CD4-positive, alpha-beta memory T cell (primary cell): ENCODE data around the gene SLC22A17. TPM values are rescaled to one million over a fixed set of nuclear protein-coding genes. Genes with fewer than 3 reads are reported as not detected.

ENCODE experiments used
- CTCF ChIA-PET: fragments of 350-600 bp; sonication (Branson Sonifier 250); formaldehyde crosslinking; loops from one replicate; lab custom pipeline; 2021; ENCODE audit warnings: inconsistent platforms; ENCODE audit not compliant: partially characterized antibody; lab: Charles Lee
- POLR2A ChIA-PET: fragments of 350-600 bp; sonication (Branson Sonifier 250); formaldehyde crosslinking; loops from one replicate; lab custom pipeline; 2021; ENCODE audit not compliant: partially characterized antibody; lab: Charles Lee
- DNase-seq, 5 donors: peaks; one replicate each; pipeline versions ENCODE4 v3.0.0 to v3.0.0-alpha.2; 2020 to 2022; ENCODE audit warnings: mixed read lengths in 1 of 5
- H3K27ac ChIP-seq: one replicate; pipeline ENCODE4 v1.7.0; 2013; ENCODE audit warnings: low read depth, low read length
- H3K27me3 ChIP-seq: 2 replicates; pipeline ENCODE4 v1.7.0; 2013; ENCODE audit warnings: mild to moderate bottlenecking, low read length, moderate library complexity; ENCODE audit not compliant: insufficient read depth
- H3K36me3 ChIP-seq: 2 replicates; pipeline ENCODE4 v1.7.0; 2013; ENCODE audit warnings: mild to moderate bottlenecking, low read length, moderate library complexity; ENCODE audit not compliant: insufficient read depth
- H3K4me1 ChIP-seq: 2 replicates; pipeline ENCODE4 v1.7.0; 2013; ENCODE audit warnings: mild to moderate bottlenecking, low read length, moderate library complexity; ENCODE audit not compliant: insufficient read depth
- H3K4me3 ChIP-seq, 2 donors: one replicate each; pipeline ENCODE4 v1.7.0; 2013; ENCODE audit warnings: low read length in 2 of 2, mild to moderate bottlenecking in 1 of 2
- H3K9me3 ChIP-seq, 2 donors: one replicate each; pipeline ENCODE4 v1.7.0; 2013; ENCODE audit warnings: low read length in 2 of 2, control low read depth in 1 of 2; ENCODE audit not compliant: control insufficient read depth in 1 of 2
- H3K27ac Mint-ChIP-seq, 7 donors: one replicate each; pipeline ENCODE4 v1.8.0; 2020 to 2021; ENCODE audit warnings: mixed read lengths in 7 of 7, mild to moderate bottlenecking in 6 of 7, inconsistent platforms in 3 of 7, moderate library complexity in 3 of 7
- H3K27me3 Mint-ChIP-seq, 2 donors: one replicate each; pipeline ENCODE4 v1.8.0; 2020 to 2021; ENCODE audit warnings: mixed read lengths in 2 of 2
- H3K36me3 Mint-ChIP-seq, 2 donors: one replicate each; pipeline ENCODE4 v1.8.0; 2020 to 2021; ENCODE audit warnings: mixed read lengths in 2 of 2, inconsistent platforms in 1 of 2, mild to moderate bottlenecking in 1 of 2
- H3K4me1 Mint-ChIP-seq, 4 donors: one replicate each; pipeline ENCODE4 v1.8.0; 2020 to 2021; ENCODE audit warnings: mixed read lengths in 4 of 4, mild to moderate bottlenecking in 1 of 4
- H3K4me3 Mint-ChIP-seq, 8 donors: one replicate each; pipeline ENCODE4 v1.8.0; 2020 to 2021; ENCODE audit warnings: mixed read lengths in 8 of 8, mild to moderate bottlenecking in 7 of 8, moderate library complexity in 6 of 8, inconsistent platforms in 3 of 8
- H3K9me3 Mint-ChIP-seq, 8 donors: one replicate each; pipeline ENCODE4 v1.8.0; 2020 to 2021; ENCODE audit warnings: mixed read lengths in 8 of 8, mild to moderate bottlenecking in 5 of 8, inconsistent platforms in 3 of 8, moderate library complexity in 1 of 8
- intact Hi-C: fragments of 100-400 bp; cut with micrococcal nuclease; formaldehyde crosslinking; loops from one replicate; pipeline ENCODE4 v1.15.1; 2023
- polyA plus RNA-seq, 2 donors: library from polyadenylated mRNA; unstranded; fragments of 300-500 nt; fragmentation: Illumina TruSeq; gene quantifications; one replicate each; pipeline ENCODE4 v1.2.3, GENCODE V29; 2021
- total RNA-seq, 2 experiments: library from RNA; stranded (reverse); gene quantifications; one replicate each; pipeline ENCODE4 v1.2.3, GENCODE V29; 2021

Gene SLC22A17
- total and polyA plus RNA-seq, 4 experiments from 2014 or later: 2.9 to 21.1 (median 11.9) TPM

DNA sequence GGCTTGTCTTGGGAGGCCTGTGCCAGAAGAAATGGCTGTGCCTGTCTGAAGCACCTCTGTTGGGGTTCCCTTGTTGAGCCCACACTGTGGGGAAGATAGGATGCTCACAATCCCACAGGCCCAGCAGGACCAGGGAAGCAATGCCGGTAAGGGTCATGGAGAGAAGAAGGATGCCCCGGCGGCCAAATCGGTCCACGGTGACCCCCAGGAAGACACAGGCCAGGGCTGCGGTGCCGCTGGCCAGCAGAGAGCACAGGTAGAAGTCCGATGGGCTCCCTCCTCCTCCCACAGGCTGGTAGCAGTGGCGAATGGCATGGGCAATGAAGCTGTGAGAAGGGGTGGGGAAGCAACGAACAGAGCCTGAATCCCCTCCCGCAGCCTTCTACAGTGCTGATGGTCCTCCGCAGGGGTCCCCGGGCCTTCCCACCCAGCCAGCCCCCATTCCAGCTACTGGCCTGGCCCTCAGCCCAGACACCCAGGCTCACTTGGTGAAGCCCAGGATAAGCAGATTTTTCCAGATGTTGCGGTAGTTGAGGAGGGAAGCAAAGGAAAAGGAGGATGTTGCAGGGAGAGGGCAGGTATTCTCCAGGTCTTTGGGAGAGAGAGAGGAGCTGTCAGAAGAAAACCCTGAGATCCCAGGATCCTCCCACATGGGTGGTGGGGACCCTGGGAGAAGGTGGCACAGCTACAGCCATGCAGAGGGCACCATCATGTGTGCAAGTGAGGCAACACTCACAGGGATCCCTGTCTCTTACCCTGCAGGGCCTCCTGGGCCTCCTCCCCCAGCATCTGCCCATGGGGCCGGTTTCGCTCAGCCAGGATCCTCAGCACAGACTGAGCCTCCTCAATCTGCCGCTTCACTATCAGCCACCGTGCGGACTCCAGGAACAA, 5.0 kb downstream of the SLC22A17 start:
- peaks cover 4 to 11% (median 8%) of the 10 kb centered on the region in 4 donors for H3K4me1 Mint-ChIP-seq
- H3K36me3 Mint-ChIP-seq: no peaks in the 10 kb centered on the region
- peaks cover 7% of the 10 kb centered on the region for H3K4me1 ChIP-seq
- H3K4me3 Mint-ChIP-seq: no peak overlapping the region
- H3K9me3 Mint-ChIP-seq: no peaks in the 10 kb centered on the region
- no peak for DNase-seq
- POLR2A ChIA-PET: no interaction called here
- H3K27ac Mint-ChIP-seq: no peak overlapping the region
- intact Hi-C loops: no loop called here
- no peaks in the 10 kb centered on the region for H3K9me3 ChIP-seq
- H3K27ac ChIP-seq: no peak overlapping the region
- CTCF ChIA-PET: no interaction called here
- H3K4me3 ChIP-seq: no peak overlapping the region
- H3K27me3 Mint-ChIP-seq: peaks cover 15 to 20% of the 10 kb centered on the region in 2 donors
- no peaks in the 10 kb centered on the region for H3K27me3 ChIP-seq
- no peaks in the 10 kb centered on the region for H3K36me3 ChIP-seq

GRCh38 chr14:23346693-23347405, 5.8 kb downstream of the SLC22A17 start:
- Mint-ChIP-seq H3K4me1 (peaks cover 4 to 11% (median 8%) of the 10 kb centered on the region in 4 donors), H3K27me3 (peaks cover 17 to 20% of the 10 kb centered on the region in 2 donors), H3K27ac (no peak overlapping the region), H3K4me3 (no peak overlapping the region), H3K9me3 (no peaks in the 10 kb centered on the region), H3K36me3 (no peaks in the 10 kb centered on the region)
- Histone ChIP-seq H3K9me3 (no peaks in the 10 kb centered on the region), H3K27ac (no peak overlapping the region), H3K4me3 (no peak overlapping the region), H3K27me3 (no peaks in the 10 kb centered on the region), H3K4me1 (peaks cover 5% of the 10 kb centered on the region), H3K36me3 (no peaks in the 10 kb centered on the region)
- intact Hi-C loops: no loop called here
- no peak for DNase-seq
- POLR2A ChIA-PET: no interaction called here
- CTCF ChIA-PET: no interaction called here

DNA sequence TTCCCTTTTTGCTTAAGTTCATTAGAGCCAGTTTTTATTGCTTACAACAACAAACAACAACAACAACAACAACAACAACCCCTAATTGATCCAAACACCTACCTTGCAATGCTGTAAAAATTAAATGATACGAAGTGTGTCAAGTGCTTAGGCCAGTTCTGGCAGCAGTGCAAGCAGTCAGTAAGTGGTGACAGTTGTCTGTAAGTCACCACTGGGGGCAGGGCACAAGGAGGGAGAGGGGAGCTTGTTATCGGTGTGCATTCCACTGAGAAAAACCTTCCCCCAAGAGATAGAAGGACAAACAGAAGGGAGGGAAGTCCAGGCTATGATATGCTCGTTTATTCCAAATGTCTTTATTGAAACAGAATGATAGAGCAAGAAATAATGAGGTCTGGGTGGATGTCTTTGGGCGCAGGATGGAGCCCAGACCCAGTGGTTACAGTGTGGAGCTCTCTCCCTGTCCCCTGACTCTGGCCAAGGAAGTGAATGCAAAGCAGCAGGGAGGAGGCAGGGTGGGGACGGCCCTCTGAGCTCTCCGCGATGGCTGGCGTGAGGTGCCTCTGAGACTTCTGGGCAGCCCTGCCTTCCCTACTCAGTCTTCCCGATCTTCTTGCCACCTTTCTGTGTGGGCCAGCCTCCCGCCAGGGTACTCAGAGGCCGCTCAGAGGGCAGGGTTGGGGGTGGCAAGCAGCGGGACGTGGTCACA, 6.5 kb downstream of the SLC22A17 start:
- no peaks in the 10 kb centered on the region for H3K36me3 ChIP-seq
- CTCF ChIA-PET: interaction anchor here (1.2 to 1.8 kb wide), 4 partner anchors 15 to 34 kb away, joined by 3 to 6 read pairs (median 5); no protein-coding TSS in a partner anchor
- no peak overlapping the region for H3K27ac ChIP-seq
- no peak overlapping the region for H3K4me3 Mint-ChIP-seq
- DNase-seq: no peak
- H3K27me3 ChIP-seq: no peaks in the 10 kb centered on the region
- no peaks in the 10 kb centered on the region for H3K36me3 Mint-ChIP-seq
- no peaks in the 10 kb centered on the region for H3K4me1 ChIP-seq
- H3K9me3 Mint-ChIP-seq: no peaks in the 10 kb centered on the region
- H3K27ac Mint-ChIP-seq: peak overlapping the region in 1 of 7 donors; percentile 49
- POLR2A ChIA-PET: no interaction called here
- H3K4me1 Mint-ChIP-seq: peaks cover 1 to 7% (median 4%) of the 10 kb centered on the region in 4 donors
- no peak overlapping the region for H3K4me3 ChIP-seq
- peaks cover 13 to 17% of the 10 kb centered on the region in 2 donors for H3K27me3 Mint-ChIP-seq
- H3K9me3 ChIP-seq: no peaks in the 10 kb centered on the region
- intact Hi-C loops: no loop called here

DNA sequence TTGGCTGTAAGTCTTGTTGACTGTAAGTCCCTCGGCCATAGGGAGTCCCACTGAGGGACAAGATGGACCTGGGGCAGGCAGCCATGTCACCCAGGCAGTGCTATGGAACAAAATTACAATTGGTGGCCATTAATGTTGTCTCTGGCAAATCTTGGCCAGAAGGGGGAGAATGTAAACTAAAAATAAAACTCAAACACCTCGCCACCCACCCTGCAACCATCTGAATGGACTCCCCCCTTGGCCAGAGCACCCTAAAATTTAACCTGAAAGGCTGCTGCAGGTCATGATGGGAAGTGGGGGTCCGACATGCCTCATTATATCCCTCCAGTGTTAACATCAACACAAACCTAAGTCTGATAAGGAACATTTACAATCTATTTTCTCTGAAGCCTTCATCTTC, 8.2 kb downstream of the SLC22A17 start:
- intact Hi-C loops: no loop called here
- Histone ChIP-seq H3K36me3 (no peaks in the 10 kb centered on the region), H3K4me1 (no peaks in the 10 kb centered on the region), H3K27ac (no peak overlapping the region), H3K27me3 (no peaks in the 10 kb centered on the region), H3K9me3 (no peaks in the 10 kb centered on the region), H3K4me3 (no peak overlapping the region)
- Mint-ChIP-seq H3K27ac (no peak overlapping the region), H3K4me1 (no peaks in the 10 kb centered on the region), H3K9me3 (peaks cover 0 to 2% (median 0%) of the 10 kb centered on the region in 8 donors), H3K27me3 (peaks cover 3 to 7% of the 10 kb centered on the region in 2 donors), H3K4me3 (no peak overlapping the region), H3K36me3 (no peaks in the 10 kb centered on the region)
- DNase-seq: no peak
- ChIA-PET POLR2A (no interaction called here), CTCF (interaction anchor here (1.2 to 1.8 kb wide), 3 partner anchors 16 to 36 kb away, joined by 5 to 6 read pairs (median 5); no protein-coding TSS in a partner anchor)

DNA sequence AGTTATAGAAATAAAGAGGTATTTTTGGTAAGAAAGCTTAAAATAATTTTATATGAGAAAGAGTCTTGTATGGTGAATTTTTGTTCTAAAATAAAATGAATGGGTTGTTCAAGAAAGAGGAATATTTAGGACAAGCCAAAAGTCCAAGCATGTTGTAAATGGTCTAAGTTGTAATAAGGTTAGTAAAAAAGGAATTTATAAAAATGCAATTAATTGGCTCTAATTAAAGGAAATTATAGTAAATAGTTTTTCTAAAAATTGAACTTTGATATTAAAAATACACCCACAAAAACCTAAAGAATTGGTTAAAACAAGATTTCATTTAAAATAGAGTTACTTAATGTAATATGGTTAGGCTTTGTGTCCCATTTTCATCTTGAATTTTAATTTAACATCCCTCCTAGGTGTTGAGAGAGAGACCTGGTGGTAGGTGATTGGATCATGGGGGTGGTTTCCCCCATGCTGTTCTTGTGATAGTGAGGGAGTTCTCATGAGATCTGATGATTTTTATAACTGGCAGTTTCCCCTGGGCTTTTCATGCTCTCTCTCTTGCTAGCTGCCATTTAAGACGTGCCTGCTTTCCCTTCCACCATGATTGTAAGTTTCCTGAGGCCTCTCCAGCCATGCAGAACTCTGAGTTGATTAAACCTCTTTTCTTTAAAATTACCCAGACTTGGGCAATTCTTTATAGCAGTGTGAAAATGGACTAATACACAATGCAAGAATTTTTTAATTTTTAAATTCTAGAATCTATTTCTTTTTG, 13.0 kb downstream of the SLC22A17 start:
- CTCF ChIA-PET: interaction anchor here (1.4 kb wide), 1 partner anchor 41 kb away, joined by 4 read pairs; no protein-coding TSS in a partner anchor
- no peak for DNase-seq
- Histone ChIP-seq H3K4me1 (no peaks in the 10 kb centered on the region), H3K27me3 (no peaks in the 10 kb centered on the region), H3K4me3 (no peak overlapping the region), H3K27ac (no peak overlapping the region), H3K36me3 (no peaks in the 10 kb centered on the region), H3K9me3 (no peaks in the 10 kb centered on the region)
- Mint-ChIP-seq H3K4me1 (no peaks in the 10 kb centered on the region), H3K27ac (no peak overlapping the region), H3K4me3 (no peak overlapping the region), H3K27me3 (peaks cover 15 to 17% of the 10 kb centered on the region in 2 donors), H3K9me3 (peaks cover 0 to 2% (median 0%) of the 10 kb centered on the region in 8 donors), H3K36me3 (no peaks in the 10 kb centered on the region)
- intact Hi-C loops: no loop called here
- POLR2A ChIA-PET: no interaction called here

GRCh38 chr14:23335623-23336022, 17.1 kb downstream of the SLC22A17 start:
- Mint-ChIP-seq H3K4me1 (no peaks in the 10 kb centered on the region), H3K27ac (no peak overlapping the region), H3K4me3 (no peak overlapping the region), H3K36me3 (no peaks in the 10 kb centered on the region), H3K9me3 (peaks cover 0 to 4% (median 0%) of the 10 kb centered on the region in 8 donors), H3K27me3 (peaks cover 12 to 18% of the 10 kb centered on the region in 2 donors)
- H3K36me3 ChIP-seq: no peaks in the 10 kb centered on the region
- ChIA-PET CTCF (interaction anchor here (1.3 kb wide), 1 partner anchor 45 kb away, joined by 4 read pairs; no protein-coding TSS in a partner anchor), POLR2A (interaction anchor here (1.0 kb wide), 1 partner anchor 14 kb away, joined by 3 read pairs; no protein-coding TSS in a partner anchor)
- no peaks in the 10 kb centered on the region for H3K4me1 ChIP-seq
- no peak overlapping the region for H3K27ac ChIP-seq
- no peak overlapping the region for H3K4me3 ChIP-seq
- intact Hi-C loops: no loop called here
- DNase-seq: no peak
- H3K27me3 ChIP-seq: no peaks in the 10 kb centered on the region
- no peaks in the 10 kb centered on the region for H3K9me3 ChIP-seq
